GM12892 (cell line): ENCODE data around the gene ERBB4.

Source experiments
- POLR2A ChIP-seq: IDR thresholded peaks from 2 replicates; pipeline ENCODE4 v1.6.1; 2011; ENCODE audit warnings: low read depth, low read length, control low read depth
- POLR2AphosphoS5 ChIP-seq: IDR thresholded peaks from 2 replicates; pipeline ENCODE4 v1.6.1; 2011; ENCODE audit warnings: low read depth, low read length, control low read depth
- TAF1 ChIP-seq: IDR thresholded peaks from 2 replicates; pipeline ENCODE4 v1.6.1; 2011; ENCODE audit warnings: low read depth, mild to moderate bottlenecking, control low read depth, low read length, borderline replicate concordance

DNA sequence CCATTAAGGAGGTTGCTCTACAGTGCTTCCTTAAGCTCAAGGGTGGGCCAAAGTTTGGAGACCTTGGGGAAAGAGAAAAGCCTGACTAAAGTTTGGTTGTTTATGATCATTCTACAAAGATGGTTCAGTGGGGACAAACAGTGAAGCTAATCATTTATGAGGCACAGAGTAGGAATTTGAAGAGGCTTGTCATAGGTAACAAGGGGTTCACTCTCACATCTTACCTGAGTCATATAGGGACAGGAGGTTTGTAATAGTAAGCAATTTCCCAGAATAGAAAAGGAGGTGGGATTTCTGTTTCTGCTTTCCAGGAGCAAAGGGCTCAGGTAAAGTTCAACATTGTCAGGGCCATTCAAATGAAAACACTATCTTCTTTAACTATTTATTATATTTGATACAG is 1194.3 kb downstream of the ERBB4 start:
- TF ChIP-seq POLR2AphosphoS5, result no peak
- TF ChIP-seq POLR2A, result no peak
- TF ChIP-seq TAF1, result no peak
